Smooth muscle cell (in vitro differentiated cells): ENCODE measurements around the gene RALGDS. TPM values are rescaled to one million over a fixed set of nuclear protein-coding genes. Genes with fewer than 3 reads are reported as not detected.

Source experiments
- DNase-seq: peaks from one replicate; lab custom pipeline; 2025; ENCODE audit not compliant: unreplicated experiment; lab: John Stamatoyannopoulos, UW
- H2AFZ ChIP-seq: fragments of 200-600 bp; sonication (generic); 2 replicates; pipeline ENCODE4 v1.6.0; 2016; ENCODE audit warnings: antibody characterized with exemption, low read depth, mild to moderate bottlenecking
- H3F3A ChIP-seq: fragments of 200-600 bp; sonication (generic); 2 replicates; pipeline ENCODE4 v1.6.0; 2017; ENCODE audit warnings: antibody characterized with exemption, low read depth
- H3K27ac ChIP-seq: fragments of 200-600 bp; sonication (generic); 2 replicates; pipeline ENCODE4 v1.5.1; 2016; ENCODE audit warnings: low read depth, mild to moderate bottlenecking
- H3K27me3 ChIP-seq: fragments of 200-600 bp; sonication (generic); 2 replicates; pipeline ENCODE4 v1.6.1; 2016; ENCODE audit warnings: low read depth, mild to moderate bottlenecking
- H3K36me3 ChIP-seq: fragments of 200-600 bp; sonication (generic); 2 replicates; pipeline ENCODE4 v1.5.1; 2016; ENCODE audit warnings: low read depth
- H3K4me1 ChIP-seq: fragments of 200-600 bp; sonication (generic); 2 replicates; pipeline ENCODE4 v1.5.1; 2016; ENCODE audit warnings: low read depth
- H3K4me2 ChIP-seq: fragments of 200-600 bp; sonication (generic); 2 replicates; pipeline ENCODE4 v1.6.0; 2016; ENCODE audit warnings: mild to moderate bottlenecking
- H3K4me3 ChIP-seq: fragments of 200-600 bp; sonication (generic); 2 replicates; pipeline ENCODE4 v1.5.1; 2016; ENCODE audit warnings: mild to moderate bottlenecking
- H3K79me2 ChIP-seq: fragments of 200-600 bp; sonication (generic); 2 replicates; pipeline ENCODE4 v1.6.0; 2016; ENCODE audit warnings: low read depth, mild to moderate bottlenecking
- H3K9ac ChIP-seq: fragments of 200-600 bp; sonication (generic); 2 replicates; pipeline ENCODE4 v1.6.0; 2016; ENCODE audit warnings: low read depth
- H3K9me3 ChIP-seq: fragments of 200-600 bp; sonication (generic); replicated peaks from 2 replicates; pipeline ENCODE4 v1.5.1; 2016; ENCODE audit warnings: low read depth
- H4K20me1 ChIP-seq: fragments of 200-600 bp; sonication (generic); 2 replicates; pipeline ENCODE4 v1.6.0; 2016; ENCODE audit warnings: low read depth
- CTCF ChIP-seq: fragments of 200-600 bp; sonication (generic); IDR thresholded peaks from 2 replicates; pipeline ENCODE4 v1.5.1; 2017; ENCODE audit warnings: borderline replicate concordance, mild to moderate bottlenecking, antibody characterized with exemption; ENCODE audit not compliant: insufficient read depth, poor library complexity, severe bottlenecking
- WGBS: methylation state at CpG from one replicate; pipeline ENCODE4 v1.1.7; 2016; ENCODE audit warnings: low lambda C conversion rate; 5-methylcytosine and 5-hydroxymethylcytosine counted together
- polyA plus RNA-seq: library from polyadenylated mRNA; unstranded; fragments of >200 nt; fragmentation: Nextera tagmentation; extraction: Ambion mirVana; gene quantifications from 2 replicates; pipeline ENCODE4 v1.2.1, GENCODE V29; 2016
- total RNA-seq: library from RNA; depleted of rRNA; stranded (reverse); fragments of >200 nt; gene quantifications from 2 replicates; pipeline ENCODE4 v1.2.3, GENCODE V29; 2014

The RALGDS gene
- total and polyA plus RNA-seq, 2 experiments from 2014 or later = 27.8 to 37.7 TPM

GRCh38 chr9:133146746-133147411, 25.8 kb upstream of the RALGDS start:
- H3F3A ChIP-seq = peaks cover 5% of the 10 kb centered on the region
- no peaks in the 10 kb centered on the region for H3K36me3 ChIP-seq
- no peaks in the 10 kb centered on the region for H3K27me3 ChIP-seq
- H4K20me1 ChIP-seq = peaks cover 56% of the 10 kb centered on the region
- peak overlapping the region; percentile 72 for H3K4me3 ChIP-seq
- peaks cover 16% of the 10 kb centered on the region for H3K4me1 ChIP-seq
- peak overlapping the region; percentile 98 for H3K4me2 ChIP-seq
- DNase-seq = no peak
- H3K9ac ChIP-seq = no peak overlapping the region
- 77% methylated on average over 7 of the region's 7 CpGs for WGBS
- peaks cover 34% of the 10 kb centered on the region for H3K79me2 ChIP-seq
- no peak for TF ChIP-seq CTCF
- H3K9me3 ChIP-seq = no peaks in the 10 kb centered on the region
- no peak overlapping the region for H2AFZ ChIP-seq
- no peak overlapping the region for H3K27ac ChIP-seq

GRCh38 chr9:133144904-133145851, 24.1 kb upstream of the RALGDS start:
- no peak overlapping the region for H2AFZ ChIP-seq
- no peaks in the 10 kb centered on the region for H3K9me3 ChIP-seq
- peak overlapping the region; percentile 51 for H3K4me3 ChIP-seq
- H3K4me2 ChIP-seq = peak overlapping the region; percentile 89
- H3K4me1 ChIP-seq = peaks cover 16% of the 10 kb centered on the region
- peaks cover 43% of the 10 kb centered on the region for H3K79me2 ChIP-seq
- 71% methylated on average over 19 of the region's 19 CpGs for WGBS
- H3K36me3 ChIP-seq = no peaks in the 10 kb centered on the region
- DNase-seq = no peak
- H4K20me1 ChIP-seq = peaks cover 73% of the 10 kb centered on the region
- peak overlapping the region; percentile 78 for H3K9ac ChIP-seq
- H3K27me3 ChIP-seq = no peaks in the 10 kb centered on the region
- no peak for TF ChIP-seq CTCF
- H3K27ac ChIP-seq = peak overlapping the region; percentile 29
- H3F3A ChIP-seq = peaks cover 5% of the 10 kb centered on the region

GRCh38 chr9:133144142-133144903, 23.3 kb upstream of the RALGDS start:
- H4K20me1 ChIP-seq = peaks cover 81% of the 10 kb centered on the region
- H3F3A ChIP-seq = no peaks in the 10 kb centered on the region
- WGBS = 12% methylated on average over 41 of the region's 52 CpGs
- peaks cover 16% of the 10 kb centered on the region for H3K4me1 ChIP-seq
- no peaks in the 10 kb centered on the region for H3K36me3 ChIP-seq
- peak overlapping the region; percentile 51 for H3K4me3 ChIP-seq
- H3K4me2 ChIP-seq = peak overlapping the region; percentile 89
- H3K27ac ChIP-seq = peak overlapping the region; percentile 29
- peak overlapping the region; percentile 78 for H3K9ac ChIP-seq
- H3K79me2 ChIP-seq = peaks cover 48% of the 10 kb centered on the region
- H3K27me3 ChIP-seq = no peaks in the 10 kb centered on the region
- DNase-seq = peak; percentile 58
- H2AFZ ChIP-seq = no peak overlapping the region
- TF ChIP-seq CTCF = peak; percentile 99
- no peaks in the 10 kb centered on the region for H3K9me3 ChIP-seq
